ENCODE data around the gene CCK. TPM values are rescaled to one million over a fixed set of nuclear protein-coding genes. Genes with fewer than 3 reads are reported as not detected.

Gene CCK
- total RNA-seq, 1 experiment from 2014 or later = not detected

DNA sequence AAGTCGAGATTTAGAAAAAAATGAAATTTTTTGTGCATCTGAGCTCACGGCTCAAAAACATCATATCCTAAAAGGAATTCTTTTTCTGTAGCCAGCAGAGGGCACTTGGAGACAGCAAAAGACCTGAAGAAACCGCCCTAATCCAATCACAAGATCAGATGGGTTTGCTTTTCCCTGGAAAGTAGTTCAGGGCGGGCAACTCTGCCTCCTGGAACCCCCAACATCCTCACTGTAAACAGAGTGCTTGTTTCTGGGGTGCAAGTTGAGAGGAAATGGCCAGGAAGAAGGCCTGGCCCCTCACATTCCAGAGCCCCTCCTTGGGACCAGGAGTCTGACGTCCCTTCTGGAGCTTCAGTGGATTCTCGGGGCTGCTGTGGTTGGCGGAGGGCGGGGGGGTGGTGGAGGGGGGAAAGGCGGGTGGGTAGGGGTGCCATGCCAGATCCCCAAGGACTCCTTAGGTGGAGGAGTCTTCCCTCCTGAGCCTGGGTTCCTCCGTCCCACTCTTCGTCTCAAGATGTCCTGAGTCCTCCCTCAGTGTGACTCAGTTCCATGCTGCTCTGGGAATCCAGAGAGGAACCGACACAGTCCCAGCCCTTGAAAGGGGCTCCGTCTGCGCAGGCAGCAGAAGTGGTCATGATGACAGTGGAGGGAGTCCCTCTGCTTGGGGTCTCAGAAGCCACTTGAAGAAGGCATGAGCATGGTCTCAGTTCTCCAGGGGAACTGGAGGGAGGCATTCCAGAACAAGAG lies 35.9 kb downstream of the CCK start:
- ChIA-PET CTCF (interaction anchor here (0.6 to 3.6 kb wide), 47 partner anchors 9 to 706 kb away, joined by 3 to 33 read pairs (median 4); partner anchors contain the start of gene VIPR1), POLR2A (interaction anchor here (0.8 kb wide), 1 partner anchor 211 kb away, joined by 3 read pairs; no protein-coding TSS in a partner anchor)
- TF ChIP-seq, protein P1, sequence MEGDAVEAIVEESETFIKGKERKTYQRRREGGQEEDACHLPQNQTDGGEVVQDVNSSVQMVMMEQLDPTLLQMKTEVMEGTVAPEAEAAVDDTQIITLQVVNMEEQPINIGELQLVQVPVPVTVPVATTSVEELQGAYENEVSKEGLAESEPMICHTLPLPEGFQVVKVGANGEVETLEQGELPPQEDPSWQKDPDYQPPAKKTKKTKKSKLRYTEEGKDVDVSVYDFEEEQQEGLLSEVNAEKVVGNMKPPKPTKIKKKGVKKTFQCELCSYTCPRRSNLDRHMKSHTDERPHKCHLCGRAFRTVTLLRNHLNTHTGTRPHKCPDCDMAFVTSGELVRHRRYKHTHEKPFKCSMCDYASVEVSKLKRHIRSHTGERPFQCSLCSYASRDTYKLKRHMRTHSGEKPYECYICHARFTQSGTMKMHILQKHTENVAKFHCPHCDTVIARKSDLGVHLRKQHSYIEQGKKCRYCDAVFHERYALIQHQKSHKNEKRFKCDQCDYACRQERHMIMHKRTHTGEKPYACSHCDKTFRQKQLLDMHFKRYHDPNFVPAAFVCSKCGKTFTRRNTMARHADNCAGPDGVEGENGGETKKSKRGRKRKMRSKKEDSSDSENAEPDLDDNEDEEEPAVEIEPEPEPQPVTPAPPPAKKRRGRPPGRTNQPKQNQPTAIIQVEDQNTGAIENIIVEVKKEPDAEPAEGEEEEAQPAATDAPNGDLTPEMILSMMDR (IDR thresholded peaks at IDR 0.05; ENCODE audit: unreplicated experiment) = peak; percentile 65
- no peak overlapping the region for H3K4me3 Mint-ChIP-seq (ENCODE audit: unreplicated experiment)
- peaks cover 13% of the 10 kb centered on the region for H3K27me3 Mint-ChIP-seq (ENCODE audit: insufficient read depth, unreplicated experiment)
- no peaks in the 10 kb centered on the region for H3K9me3 Mint-ChIP-seq (ENCODE audit: unreplicated experiment)
- intact Hi-C loops (cut with micrococcal nuclease) = loop anchor here (1.0 to 2.0 kb wide), 3 partner anchors 213 to 317 kb away; no protein-coding TSS in a partner anchor
- no peaks in the 10 kb centered on the region for H3K36me3 Mint-ChIP-seq (ENCODE audit: insufficient read depth, unreplicated experiment)
- BruUV-seq (replicated peaks) = no TSS peak
- peaks cover 5% of the 10 kb centered on the region for H3K4me1 Mint-ChIP-seq (ENCODE audit: insufficient read depth, unreplicated experiment)
- H3K27ac Mint-ChIP-seq (ENCODE audit: low read depth, unreplicated experiment) = no peak overlapping the region
- DNase-seq (ENCODE audit: unreplicated experiment) = peak; percentile 50

DNA sequence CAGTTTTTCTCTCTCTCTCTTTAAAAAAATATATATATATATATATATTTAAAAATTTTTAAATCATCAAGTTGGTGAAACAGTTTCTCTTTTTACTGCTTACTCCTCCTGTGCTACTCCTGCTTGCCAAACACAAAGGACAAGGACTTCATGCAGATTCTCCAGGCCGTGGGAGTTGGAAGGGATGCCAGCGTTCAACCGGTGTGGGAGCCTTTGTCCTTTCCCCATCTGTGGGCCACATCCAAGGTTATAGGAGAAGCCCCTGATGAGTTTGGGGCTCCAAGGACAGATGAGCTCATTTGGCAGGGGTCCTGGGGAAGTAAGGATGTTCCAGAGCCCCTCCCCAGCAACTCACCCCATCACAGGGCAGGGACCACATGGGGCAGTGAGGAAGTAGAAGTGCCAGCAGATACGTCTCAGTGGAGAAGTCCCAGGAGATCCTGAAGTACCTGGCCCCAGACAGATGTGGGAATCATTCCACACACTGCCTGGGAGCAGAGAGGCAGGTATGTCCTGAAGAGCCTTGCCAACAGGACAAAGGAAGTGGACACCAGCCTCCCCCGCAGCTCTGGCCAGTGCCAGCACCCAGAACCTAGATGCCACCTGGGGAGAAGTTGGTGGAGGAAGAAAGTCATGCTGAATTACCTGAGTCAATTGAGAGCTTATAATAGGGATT lies 36.6 kb downstream of the CCK start:
- ChIA-PET POLR2A (interaction anchor here (0.8 kb wide), 1 partner anchor 212 kb away, joined by 3 read pairs; no protein-coding TSS in a partner anchor), CTCF (interaction anchor here (0.6 to 3.6 kb wide), 51 partner anchors 9 to 1733 kb away, joined by 3 to 33 read pairs (median 4); partner anchors contain the start of gene VIPR1)
- DNase-seq (ENCODE audit: unreplicated experiment) = peak; percentile 10
- Mint-ChIP-seq H3K27me3 (ENCODE audit: insufficient read depth, unreplicated experiment) (peaks cover 6% of the 10 kb centered on the region), H3K36me3 (ENCODE audit: insufficient read depth, unreplicated experiment) (no peaks in the 10 kb centered on the region), H3K9me3 (ENCODE audit: unreplicated experiment) (no peaks in the 10 kb centered on the region), H3K4me1 (ENCODE audit: insufficient read depth, unreplicated experiment) (peaks cover 5% of the 10 kb centered on the region), H3K27ac (ENCODE audit: low read depth, unreplicated experiment) (no peak overlapping the region), H3K4me3 (ENCODE audit: unreplicated experiment) (no peak overlapping the region)
- intact Hi-C loops (cut with micrococcal nuclease) = no loop called here
- no TSS peak for BruUV-seq (replicated peaks)
- TF ChIP-seq, protein P1 (IDR thresholded peaks at IDR 0.05; ENCODE audit: unreplicated experiment) = no peak

DNA sequence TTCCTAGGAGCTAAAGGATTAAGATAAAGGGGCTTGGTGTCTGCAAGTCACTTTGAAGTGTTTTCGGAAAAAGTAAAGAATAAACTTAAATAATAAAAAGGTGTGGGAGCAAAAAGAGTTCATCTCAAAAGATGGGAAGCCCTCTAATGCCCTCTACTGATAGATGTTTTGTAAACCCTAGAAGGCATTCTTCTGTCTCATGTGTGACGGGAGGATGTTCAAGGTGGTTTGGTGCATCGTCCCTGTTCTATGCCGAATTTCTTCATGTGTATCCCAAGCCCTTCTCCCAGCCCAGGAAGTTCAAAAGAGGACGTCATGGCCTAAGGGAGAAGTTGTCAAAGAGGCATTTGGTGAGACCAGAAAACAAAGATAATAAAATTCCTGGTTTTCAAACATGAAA lies 37.2 kb downstream of the CCK start:
- Mint-ChIP-seq H3K36me3 (ENCODE audit: insufficient read depth, unreplicated experiment) (peaks cover 5% of the 10 kb centered on the region), H3K27me3 (ENCODE audit: insufficient read depth, unreplicated experiment) (peaks cover under 1% of the 10 kb centered on the region), H3K4me1 (ENCODE audit: insufficient read depth, unreplicated experiment) (peaks cover 5% of the 10 kb centered on the region), H3K4me3 (ENCODE audit: unreplicated experiment) (no peak overlapping the region), H3K9me3 (ENCODE audit: unreplicated experiment) (no peaks in the 10 kb centered on the region), H3K27ac (ENCODE audit: low read depth, unreplicated experiment) (no peak overlapping the region)
- no TSS peak for BruUV-seq (replicated peaks)
- ChIA-PET CTCF (interaction anchor here (0.6 to 3.6 kb wide), 38 partner anchors 10 to 1732 kb away, joined by 3 to 33 read pairs (median 4); no protein-coding TSS in a partner anchor), POLR2A (interaction anchor here (0.8 kb wide), 1 partner anchor 33 kb away, joined by 3 read pairs; no protein-coding TSS in a partner anchor)
- TF ChIP-seq, protein P1 (IDR thresholded peaks at IDR 0.05; ENCODE audit: unreplicated experiment) = peak; percentile 23
- DNase-seq (ENCODE audit: unreplicated experiment) = peak; percentile 29
- intact Hi-C loops (cut with micrococcal nuclease) = loop anchor here (1.0 kb wide), 1 partner anchor 334 kb away; no protein-coding TSS in a partner anchor

Measured in MCF 10A (cell line).